K562 (cell line): ENCODE results near the gene TCAP. TPM values are rescaled to one million over a fixed set of nuclear protein-coding genes. Genes with fewer than 3 reads are reported as not detected.

ENCODE experiments used
- ARID3A ChIP-seq: IDR thresholded peaks from 2 replicates; pipeline ENCODE4 v1.6.1; 2012; ENCODE audit warnings: low read depth, low read length, improper control_type of control experiment, borderline replicate concordance
- ATF3 ChIP-seq, 2 experiments: fragments of 450-650 bp in 1 of 2; sonication (generic) in 1 of 2; formaldehyde crosslinking in 1 of 2; IDR thresholded peaks in 1 of 2; conservative IDR thresholded peaks in 1 of 2; 2 replicates each; pipeline versions ENCODE4 v1.6.1 to v1.8.1; 2016 to 2023; ENCODE audit warnings: mild to moderate bottlenecking in 2 of 2, moderate library complexity in 2 of 2, inconsistent platforms in 1 of 2, missing genetic modification reagents in 1 of 2
- C11orf30 ChIP-seq: fragments of 450-650 bp; IDR thresholded peaks from 2 replicates; pipeline ENCODE4 v1.6.1; 2016; ENCODE audit warnings: low read depth, mild to moderate bottlenecking
- GATAD2B ChIP-seq: fragments of 450-650 bp; IDR thresholded peaks from 2 replicates; pipeline ENCODE4 v1.6.1; 2017; ENCODE audit warnings: mild to moderate bottlenecking, borderline replicate concordance
- HDAC1 ChIP-seq, 2 experiments: fragments of 450-650 bp; IDR thresholded peaks; 2 replicates each; pipeline ENCODE4 v1.6.1; 2016 to 2017; ENCODE audit warnings: inconsistent platforms in 1 of 2, mild to moderate bottlenecking in 1 of 2, moderate library complexity in 1 of 2
- HMG20B ChIP-seq: fragments of 250-450 bp; sonication (Bioruptor Pico); IDR thresholded peaks from 2 replicates; pipeline ENCODE4 v1.5.0; 2021; ENCODE audit warnings: mild to moderate bottlenecking
- KLF16 ChIP-seq: IDR thresholded peaks from 2 replicates; pipeline ENCODE4 v1.6.1; 2016; ENCODE audit warnings: antibody characterized with exemption
- LARP7 ChIP-seq: fragments of 450-650 bp; IDR thresholded peaks from 2 replicates; pipeline ENCODE4 v1.6.1; 2016
- NFIX ChIP-seq: fragments of 250-450 bp; sonication (Bioruptor Pico); IDR thresholded peaks from 2 replicates; pipeline ENCODE4 v1.4.0; 2020; ENCODE audit warnings: low read depth, mild to moderate bottlenecking, moderate library complexity
- RFX1 ChIP-seq: fragments of 450-650 bp; IDR thresholded peaks from 2 replicates; pipeline ENCODE4 v1.6.1; 2016; ENCODE audit warnings: mild to moderate bottlenecking, moderate library complexity
- SRF ChIP-seq, 2 experiments: fragments of 250-450, 450-650 bp in 1 of 2; sonication (Bioruptor Pico) in 1 of 2; sonication (generic) in 1 of 2; formaldehyde crosslinking; IDR thresholded peaks; 2 replicates each; pipeline versions ENCODE4 v1.5.0 to v1.5.1; 2020 to 2022; ENCODE audit warnings: mild to moderate bottlenecking in 1 of 2, missing genetic modification reagents in 1 of 2
- ZBTB5 ChIP-seq: fragments of 450-650 bp; IDR thresholded peaks from 2 replicates; pipeline ENCODE4 v1.6.1; 2017; ENCODE audit warnings: antibody characterized with exemption
- ZNF41 ChIP-seq: fragments of 250-450 bp; sonication (Bioruptor Pico); conservative IDR thresholded peaks from 2 replicates; pipeline ENCODE4 v1.4.0; 2020; ENCODE audit warnings: mild to moderate bottlenecking
- ZNF609 ChIP-seq: sonication (generic); formaldehyde crosslinking; IDR thresholded peaks from 2 replicates; pipeline ENCODE4 v1.8.1; 2023; ENCODE audit warnings: missing genetic modification reagents, mild to moderate bottlenecking, borderline replicate concordance
- ZNF639 ChIP-seq, 2 experiments: fragments of 200-800 bp in 1 of 2; sonication (Bioruptor generic) in 1 of 2; sonication (generic) in 1 of 2; formaldehyde crosslinking in 1 of 2; IDR thresholded peaks in 1 of 2; conservative IDR thresholded peaks in 1 of 2; 2 replicates each; pipeline versions ENCODE4 v1.5.0 to v1.6.1; 2016 to 2020; ENCODE audit warnings: missing compliant biosample characterization in 1 of 2, missing genetic modification characterization in 1 of 2, missing genetic modification reagents in 1 of 2
- ZZZ3 ChIP-seq: fragments of 450-650 bp; IDR thresholded peaks from 2 replicates; pipeline ENCODE4 v1.6.1; 2016; ENCODE audit warnings: antibody characterized with exemption, mild to moderate bottlenecking, moderate library complexity
- polyA plus RNA-seq, 8 experiments: library from polyadenylated mRNA; depleted of rRNA in 4 of 8; stranded (reverse) in 5 of 8; unstranded in 3 of 8; fragments of >200 nt; fragmentation: Nextera tagmentation in 2 of 8; fragmentation: Illumina TruSeq in 1 of 8; extraction: Ambion mirVana in 2 of 8; extraction: Trizol in 1 of 8; gene quantifications; 2 replicates each; pipeline versions ENCODE4 v1.2.1 to v1.2.3, GENCODE V29; 2011 to 2014; ENCODE audit warnings: inconsistent platforms in 1 of 8, missing spikeins in 1 of 8
- total RNA-seq, 7 experiments: library from RNA; depleted of rRNA in 6 of 7; stranded (reverse); fragments of >200 nt in 6 of 7; fragmentation: Illumina TruSeq in 2 of 7; extraction: Trizol in 2 of 7; gene quantifications; 2 replicates each; pipeline versions ENCODE4 v1.2.1 to v1.2.3, GENCODE V29; 2011 to 2021; ENCODE audit warnings: low replicate concordance in 1 of 7

The TCAP gene
- total and polyA plus RNA-seq, 9 of the 15 experiments (the other 6 are each of a cell fraction or from before 2014, with no cell fraction given), result 0.33 to 1.4 (median 0.82) TPM; not detected in 2

- TF ChIP-seq ARID3A, result no peak
- no peak for TF ChIP-seq ZBTB5
- no peak for TF ChIP-seq ATF3 (IDR thresholded peaks at IDR 0.05)
- no peak for TF ChIP-seq ATF3 (CRISPR knock-in tag; conservative IDR thresholded peaks at IDR 0.05)
- TF ChIP-seq RFX1, result no peak
- no peak for TF ChIP-seq C11orf30
- TF ChIP-seq ZNF41 (CRISPR knock-in tag), result no peak
- no peak for TF ChIP-seq HMG20B
- TF ChIP-seq GATAD2B, result no peak
- TF ChIP-seq KLF16, result peak; percentile 73; the same call in 1 of the 2 replicates
- no peak for TF ChIP-seq NFIX (CRISPR knock-in tag)
- peak in 1 of 2 experiments; percentile 52; a peak in 1 of 4 replicates for TF ChIP-seq HDAC1 (IDR thresholded peaks at IDR 0.05)
- no peak for TF ChIP-seq ZZZ3
- no peak for TF ChIP-seq LARP7
- TF ChIP-seq ZNF639 (CRISPR knock-in tag; conservative IDR thresholded peaks at IDR 0.05 in 1 of 2, IDR thresholded peaks at IDR 0.05 in 1 of 2), result no peak
- TF ChIP-seq ZNF609 (CRISPR knock-in tag), result no peak
- TF ChIP-seq SRF (CRISPR knock-in tag; IDR thresholded peaks at IDR 0.05), result no peak
Observed at GRCh38 chr17:39683295-39683939, 18.3 kb downstream of the TCAP start (continued).
